IPS DF 19.7 (cell line): Measurements from ENCODE around the gene ZBTB49.
"Not testable (repeated sequence)": the region's sequence is repeated elsewhere in the genome, so short reads cannot be mapped to it uniquely, and the experiment has no call there.

ENCODE experiments used
- DNase-seq: peaks from one replicate; pipeline ENCODE4 v3.0.0-alpha.2; 2013; ENCODE audit warnings: low read depth, low spot score

Gene ZBTB49

GRCh38 chr4:4326166-4326565, 36.1 kb downstream of the ZBTB49 start:
- no peak for DNase-seq

GRCh38 chr4:4327652-4328121, 37.6 kb downstream of the ZBTB49 start:
- DNase-seq = peak; percentile 68

- DNase-seq = no peak
Observed at GRCh38 chr4:4328206-4328605, 38.2 kb downstream of the ZBTB49 start.

GRCh38 chr4:4328840-4329239, 38.8 kb downstream of the ZBTB49 start:
- no peak for DNase-seq

GRCh38 chr4:4329496-4329895, 39.4 kb downstream of the ZBTB49 start:
- no peak for DNase-seq

- DNase-seq = no peak
Observed at GRCh38 chr4:4330794-4331193, 40.7 kb downstream of the ZBTB49 start.

GRCh38 chr4:4332529-4332928, 42.5 kb downstream of the ZBTB49 start:
- DNase-seq = no peak

- DNase-seq = no peak
Observed at GRCh38 chr4:4333265-4333706, 43.2 kb downstream of the ZBTB49 start.

- DNase-seq = no peak
Observed at GRCh38 chr4:4334798-4335520, 44.9 kb downstream of the ZBTB49 start.

GRCh38 chr4:4338210-4339001, 48.4 kb downstream of the ZBTB49 start:
- DNase-seq = no peak

- no peak for DNase-seq
Observed at GRCh38 chr4:4339504-4340085, 49.5 kb downstream of the ZBTB49 start.

GRCh38 chr4:4341861-4342650, 52.0 kb downstream of the ZBTB49 start:
- no peak for DNase-seq

- DNase-seq = no peak
Observed at GRCh38 chr4:4343038-4343437, 53.0 kb downstream of the ZBTB49 start.

- DNase-seq = no peak
Observed at GRCh38 chr4:4344915-4345527, 55.0 kb downstream of the ZBTB49 start.

GRCh38 chr4:4347585-4347984, 57.5 kb downstream of the ZBTB49 start:
- no peak for DNase-seq

GRCh38 chr4:4348585-4348984, 58.5 kb downstream of the ZBTB49 start:
- not testable (repeated sequence) for DNase-seq

- no peak for DNase-seq
Observed at GRCh38 chr4:4349867-4350266, 59.8 kb downstream of the ZBTB49 start.

- no peak for DNase-seq
Observed at GRCh38 chr4:4350909-4351308, 60.9 kb downstream of the ZBTB49 start.

- no peak for DNase-seq
Observed at GRCh38 chr4:4355302-4355701, 65.3 kb downstream of the ZBTB49 start.

GRCh38 chr4:4356106-4357041, 66.3 kb downstream of the ZBTB49 start:
- no peak for DNase-seq
